Testis (tissue), 2 donors: Measurements from ENCODE around the gene SRRM2.

Experiments used
- CTCF ChIP-seq, 3 experiments: fragments of 450-650 bp in 2 of 3; fragments of 200-600 bp in 1 of 3; sonication (generic) in 1 of 3; IDR thresholded peaks; one replicate each; pipeline ENCODE4 v1.5.1; 2016 to 2019; ENCODE audit warnings: antibody characterized with exemption in 3 of 3, mild to moderate bottlenecking in 2 of 3, moderate library complexity in 1 of 3
- POLR2A ChIP-seq: fragments of 450-650 bp; IDR thresholded peaks from one replicate; pipeline ENCODE4 v1.6.1; 2017; ENCODE audit warnings: antibody characterized with exemption, mild to moderate bottlenecking, moderate library complexity

GRCh38 chr16:2736476-2737237 is 15.8 kb upstream of the SRRM2 start:
- TF ChIP-seq CTCF (IDR thresholded peaks at IDR 0.05) = no peak
- no peak for TF ChIP-seq POLR2A
